Hematopoietic multipotent progenitor cell (in vitro differentiated cells): ENCODE results near the gene MOB1B. TPM values are rescaled to one million over a fixed set of nuclear protein-coding genes. Genes with fewer than 3 reads are reported as not detected.
A peak's percentile ranks its signal among the peaks of the same experiment; 100 is the strongest.

Experiments
- DNase-seq, 3 donors: peaks; one replicate each; pipeline ENCODE4 v3.0.0-alpha.2; 2011 to 2015; ENCODE audit warnings: low read depth in 2 of 3, low spot score in 2 of 3
- total RNA-seq: library from RNA; depleted of rRNA; stranded (reverse); fragments of >200 nt; gene quantifications from one replicate; pipeline ENCODE4 v1.2.3, GENCODE V29; 2012

Gene MOB1B
- total RNA-seq, 1 donor = 4.8 TPM

GRCh38 chr4:70914000-70914399, 11.8 kb downstream of the MOB1B start:
- DNase-seq = no peak

- no peak for DNase-seq
Measured at GRCh38 chr4:70914631-70915030, 12.5 kb downstream of the MOB1B start.

- no peak for DNase-seq
Measured at GRCh38 chr4:70915036-70915815, 13.1 kb downstream of the MOB1B start.

- no peak for DNase-seq
Measured at GRCh38 chr4:70915874-70916559, 13.8 kb downstream of the MOB1B start.

GRCh38 chr4:70920592-70920991, 18.4 kb downstream of the MOB1B start:
- DNase-seq = no peak

GRCh38 chr4:70925418-70925817, 23.2 kb downstream of the MOB1B start:
- no peak for DNase-seq

- no peak for DNase-seq
Measured at GRCh38 chr4:70925899-70926635, 23.9 kb downstream of the MOB1B start.

- DNase-seq = peak in 2 of 3 donors; percentile 59 to 74
Measured at GRCh38 chr4:70927502-70928137, 25.5 kb downstream of the MOB1B start.

- DNase-seq = peak in 1 of 3 donors; percentile 39
Measured at GRCh38 chr4:70930530-70931256, 28.5 kb downstream of the MOB1B start.

GRCh38 chr4:70931347-70931746, 29.2 kb downstream of the MOB1B start:
- DNase-seq = no peak

GRCh38 chr4:70932984-70933383, 30.8 kb downstream of the MOB1B start:
- DNase-seq = no peak

- DNase-seq = no peak
Measured at GRCh38 chr4:70935038-70935695, 33.0 kb downstream of the MOB1B start.

GRCh38 chr4:70936200-70936787, 34.1 kb downstream of the MOB1B start:
- DNase-seq = no peak

GRCh38 chr4:70938086-70938485, 35.9 kb downstream of the MOB1B start:
- no peak for DNase-seq

GRCh38 chr4:70940134-70940533, 38.0 kb downstream of the MOB1B start:
- no peak for DNase-seq

GRCh38 chr4:70943114-70943513, 40.9 kb downstream of the MOB1B start:
- DNase-seq = peak in 1 of 3 donors; percentile 45

GRCh38 chr4:70945046-70945445, 42.9 kb downstream of the MOB1B start:
- DNase-seq = peak in 1 of 3 donors; percentile 60

- DNase-seq = no peak
Measured at GRCh38 chr4:70945452-70946055, 43.4 kb downstream of the MOB1B start.

GRCh38 chr4:70946939-70947338, 44.8 kb downstream of the MOB1B start:
- no peak for DNase-seq
